OCI-LY7 (cell line): ENCODE data around the gene TREM2. TPM values are rescaled to one million over a fixed set of nuclear protein-coding genes. Genes with fewer than 3 reads are reported as not detected.

Source experiments
- BruUV-seq: library from RNA; stranded (reverse); fragments of 400-500 nt; replicated peaks from 2 replicates; lab custom pipeline; 2021; lab: Mats Ljungman, UMichigan
- CTCF ChIA-PET: fragments of 300-600 bp; sonication (Branson Sonifier 250); formaldehyde crosslinking; loops from one replicate; lab custom pipeline; 2022; ENCODE audit warnings: antibody characterized with exemption; ENCODE audit not compliant: unreplicated experiment; lab: Charles Lee
- POLR2A ChIA-PET: fragments of 300-600 bp; sonication (Branson Sonifier 250); formaldehyde crosslinking; loops from one replicate; lab custom pipeline; 2022; ENCODE audit warnings: antibody characterized with exemption; lab: Charles Lee
- DNase-seq: peaks from one replicate; pipeline ENCODE4 v3.0.0-alpha.2; 2015; ENCODE audit warnings: low spot score
- H2AFZ ChIP-seq: fragments of 200-600 bp; sonication (generic), shearing (Covaris generic); 2 replicates; pipeline ENCODE4 v1.6.1; 2014; ENCODE audit warnings: mild to moderate bottlenecking, antibody characterized with exemption, low read length, moderate library complexity
- H3K27ac ChIP-seq: fragments of 200-600 bp; sonication (generic); 2 replicates; pipeline ENCODE4 v1.5.1; 2014; ENCODE audit warnings: mixed run types, low read depth, mild to moderate bottlenecking, moderate library complexity, low read length, inconsistent platforms; ENCODE audit not compliant: poor library complexity, severe bottlenecking
- H3K36me3 ChIP-seq: fragments of 200-600 bp; sonication (generic); 2 replicates; pipeline ENCODE4 v1.6.1; 2014; ENCODE audit warnings: mild to moderate bottlenecking, antibody characterized with exemption, low read length, moderate library complexity, mixed read lengths; ENCODE audit not compliant: insufficient read depth
- H3K4me1 ChIP-seq: fragments of 200-600 bp; sonication (generic); 2 replicates; pipeline ENCODE4 v1.5.1; 2014; ENCODE audit warnings: mild to moderate bottlenecking, low read length; ENCODE audit not compliant: insufficient read depth, poor library complexity, severe bottlenecking
- H3K4me2 ChIP-seq: fragments of 200-600 bp; sonication (generic); 2 replicates; pipeline ENCODE4 v1.6.1; 2014; ENCODE audit warnings: mild to moderate bottlenecking, low read length
- H3K4me3 ChIP-seq: fragments of 200-600 bp; sonication (generic); 2 replicates; pipeline ENCODE4 v1.5.1; 2014; ENCODE audit warnings: mild to moderate bottlenecking, low read depth, low read length; ENCODE audit not compliant: poor library complexity, severe bottlenecking
- H3K79me2 ChIP-seq: fragments of 200-600 bp; sonication (generic); 2 replicates; pipeline ENCODE4 v1.6.1; 2016; ENCODE audit warnings: low read depth, mild to moderate bottlenecking, low read length, moderate library complexity, mixed read lengths; ENCODE audit not compliant: insufficient read depth
- H3K9me2 ChIP-seq: fragments of 200-600 bp; sonication (generic); 2 replicates; pipeline ENCODE4 v1.6.1; 2016; ENCODE audit warnings: mild to moderate bottlenecking, low read length, mixed read lengths; ENCODE audit not compliant: insufficient read depth
- H3K9me3 ChIP-seq: fragments of 200-600 bp; sonication (generic); 2 replicates; pipeline ENCODE4 v1.6.1; 2014; ENCODE audit warnings: mild to moderate bottlenecking, mixed run types, low read length, mixed read lengths
- H4K20me1 ChIP-seq: fragments of 200-600 bp; sonication (generic); 2 replicates; pipeline ENCODE4 v1.6.1; 2014; ENCODE audit warnings: mild to moderate bottlenecking, antibody characterized with exemption, low read length, moderate library complexity, mixed read lengths; ENCODE audit not compliant: insufficient read depth
- EZH2phosphoT487 ChIP-seq: fragments of 200-600 bp; sonication (generic); IDR thresholded peaks from 2 replicates; pipeline ENCODE4 v1.6.1; 2018; ENCODE audit warnings: low read depth, borderline replicate concordance, mild to moderate bottlenecking, mixed run types, antibody characterized with exemption, low read length, moderate library complexity, mixed read lengths
- intact Hi-C: fragments of 100-400 bp; cut with micrococcal nuclease; formaldehyde crosslinking; loops from one replicate; pipeline ENCODE4 v1.10.0; 2022; ENCODE audit not compliant: unreplicated experiment
- total RNA-seq, 2 experiments: library from RNA; depleted of rRNA in 1 of 2; stranded (reverse); fragments of >200 nt in 1 of 2; shearing (Covaris generic) in 1 of 2; gene quantifications; 2 replicates each; pipeline ENCODE4 v1.2.3, GENCODE V29; 2014 to 2022
- TF ChIP-seq, protein P1 (sequence below): fragments of 200-600 bp; sonication (generic); conservative IDR thresholded peaks from 2 replicates; pipeline ENCODE4 v1.5.1; 2014; ENCODE audit warnings: mild to moderate bottlenecking, antibody characterized with exemption, low read length, moderate library complexity, mixed read lengths

Gene TREM2
- total RNA-seq, 2 experiments from 2014 or later, result not detected

DNA sequence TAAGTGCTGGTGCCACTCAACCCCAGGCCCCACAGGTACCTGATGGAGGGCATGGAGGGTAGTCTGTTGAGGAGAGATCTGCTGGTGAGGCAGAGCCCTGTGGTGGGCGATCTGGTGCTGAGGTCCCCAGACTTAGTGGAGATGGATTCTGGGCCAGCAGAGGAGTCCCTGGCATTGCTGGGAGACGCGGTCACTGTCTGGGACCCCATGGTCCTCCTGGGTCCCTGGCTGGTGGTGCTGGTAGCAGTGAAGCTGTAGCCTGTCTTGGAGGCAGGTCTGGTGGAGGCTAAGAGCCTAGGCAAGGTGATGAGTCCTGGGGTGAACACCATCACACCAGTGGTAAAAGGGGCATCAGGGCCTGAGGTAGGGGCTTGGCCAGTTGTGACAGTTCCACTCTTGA is 31.5 kb upstream of the TREM2 start:
- Histone ChIP-seq H3K9me2 (no peaks in the 10 kb centered on the region), H3K4me1 (peaks cover 10% of the 10 kb centered on the region), H4K20me1 (no peaks in the 10 kb centered on the region), H3K27ac (no peak overlapping the region), H3K79me2 (peaks cover 5% of the 10 kb centered on the region; the same call in 1 of the 2 replicates), H3K36me3 (peaks cover 54% of the 10 kb centered on the region), H3K9me3 (peaks cover 13% of the 10 kb centered on the region; the same call in 1 of the 2 replicates), H3K4me3 (no peak overlapping the region), H3K4me2 (no peak overlapping the region), H2AFZ (no peak overlapping the region)
- POLR2A ChIA-PET, result interaction anchor here (3.1 kb wide), 1 partner anchor 8 kb away, joined by 16 read pairs; no protein-coding TSS in a partner anchor
- BruUV-seq, result no TSS peak
- TF ChIP-seq EZH2phosphoT487, result no peak
- intact Hi-C loops, result no loop called here
- CTCF ChIA-PET, result no interaction called here
- DNase-seq, result no peak

- Histone ChIP-seq H3K4me3 (no peak overlapping the region), H2AFZ (no peak overlapping the region), H3K36me3 (peaks cover 56% of the 10 kb centered on the region), H3K79me2 (no peaks in the 10 kb centered on the region; the same call in 1 of the 2 replicates), H3K4me1 (peaks cover 6% of the 10 kb centered on the region), H3K9me2 (no peaks in the 10 kb centered on the region), H4K20me1 (no peaks in the 10 kb centered on the region), H3K4me2 (no peak overlapping the region), H3K27ac (no peak overlapping the region), H3K9me3 (peaks cover 16% of the 10 kb centered on the region; the same call in 1 of the 2 replicates)
- BruUV-seq, result no TSS peak
- no peak for DNase-seq
- POLR2A ChIA-PET, result no interaction called here
- CTCF ChIA-PET, result no interaction called here
- intact Hi-C loops, result no loop called here
- TF ChIP-seq EZH2phosphoT487, result no peak
- TF ChIP-seq, protein P1, sequence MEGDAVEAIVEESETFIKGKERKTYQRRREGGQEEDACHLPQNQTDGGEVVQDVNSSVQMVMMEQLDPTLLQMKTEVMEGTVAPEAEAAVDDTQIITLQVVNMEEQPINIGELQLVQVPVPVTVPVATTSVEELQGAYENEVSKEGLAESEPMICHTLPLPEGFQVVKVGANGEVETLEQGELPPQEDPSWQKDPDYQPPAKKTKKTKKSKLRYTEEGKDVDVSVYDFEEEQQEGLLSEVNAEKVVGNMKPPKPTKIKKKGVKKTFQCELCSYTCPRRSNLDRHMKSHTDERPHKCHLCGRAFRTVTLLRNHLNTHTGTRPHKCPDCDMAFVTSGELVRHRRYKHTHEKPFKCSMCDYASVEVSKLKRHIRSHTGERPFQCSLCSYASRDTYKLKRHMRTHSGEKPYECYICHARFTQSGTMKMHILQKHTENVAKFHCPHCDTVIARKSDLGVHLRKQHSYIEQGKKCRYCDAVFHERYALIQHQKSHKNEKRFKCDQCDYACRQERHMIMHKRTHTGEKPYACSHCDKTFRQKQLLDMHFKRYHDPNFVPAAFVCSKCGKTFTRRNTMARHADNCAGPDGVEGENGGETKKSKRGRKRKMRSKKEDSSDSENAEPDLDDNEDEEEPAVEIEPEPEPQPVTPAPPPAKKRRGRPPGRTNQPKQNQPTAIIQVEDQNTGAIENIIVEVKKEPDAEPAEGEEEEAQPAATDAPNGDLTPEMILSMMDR, result no peak
These were observed 31.0 kb upstream of the TREM2 start for GRCh38 chr6:41193884-41194283.

DNA sequence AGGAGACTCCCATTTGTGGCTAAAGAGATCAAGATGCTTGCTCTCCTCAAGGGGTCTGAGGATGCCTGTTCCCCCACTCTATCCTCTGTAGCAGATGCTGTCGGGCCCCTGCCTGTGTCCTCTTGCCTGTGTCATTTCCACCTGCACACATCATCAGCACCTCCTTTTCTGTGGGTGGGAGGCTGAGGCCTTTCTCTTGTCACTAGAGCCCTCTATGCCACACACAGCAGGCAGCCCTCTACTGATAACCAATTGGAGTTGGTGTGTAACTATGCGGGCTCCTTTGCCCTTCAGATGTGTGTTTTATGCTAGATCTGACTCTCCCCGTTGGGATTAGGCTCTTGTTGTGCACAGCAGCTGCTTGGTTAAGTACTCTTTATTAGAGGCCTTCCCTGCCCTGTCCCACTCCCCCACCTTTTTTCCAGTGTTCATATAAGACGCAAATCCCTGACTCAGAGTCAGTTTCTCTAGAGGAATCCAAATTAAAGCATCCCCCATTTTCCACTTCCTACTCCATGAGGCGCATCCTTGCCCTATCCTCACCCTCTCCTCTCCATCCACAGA is 30.3 kb upstream of the TREM2 start:
- Histone ChIP-seq H3K4me2 (no peak overlapping the region), H3K27ac (no peak overlapping the region), H3K9me2 (no peaks in the 10 kb centered on the region), H2AFZ (no peak overlapping the region), H3K4me3 (no peak overlapping the region), H3K4me1 (peaks cover 2% of the 10 kb centered on the region), H3K79me2 (no peaks in the 10 kb centered on the region), H4K20me1 (no peaks in the 10 kb centered on the region), H3K36me3 (peaks cover 55% of the 10 kb centered on the region), H3K9me3 (peaks cover 16% of the 10 kb centered on the region; the same call in 1 of the 2 replicates)
- BruUV-seq, result no TSS peak
- ChIA-PET POLR2A (no interaction called here), CTCF (no interaction called here)
- DNase-seq, result no peak
- intact Hi-C loops, result no loop called here
- no peak for TF ChIP-seq EZH2phosphoT487
- TF ChIP-seq, protein P1, result no peak
